Endothelial cell of umbilical vein (primary cell): ENCODE measurements around the gene NUAK1.

Experiments
- EZH2 ChIP-seq: IDR thresholded peaks from 2 replicates; pipeline ENCODE4 v1.6.1; 2012; ENCODE audit warnings: borderline replicate concordance, low read depth, mild to moderate bottlenecking, moderate library complexity, low read length, inconsistent platforms; ENCODE audit not compliant: severe bottlenecking
- POLR2A ChIP-seq: IDR thresholded peaks from 2 replicates; pipeline ENCODE4 v1.6.1; 2012; ENCODE audit warnings: low read depth, mild to moderate bottlenecking, control low read depth, low read length
- POLR2AphosphoS5 ChIP-seq: IDR thresholded peaks from 2 replicates; pipeline ENCODE4 v1.6.1; 2012; ENCODE audit warnings: low read depth, mild to moderate bottlenecking, control low read depth, low read length, moderate library complexity; ENCODE audit not compliant: insufficient read depth
- TF ChIP-seq, protein P1 (sequence below), 2 donors: IDR thresholded peaks; 1 replicate in 1 of 2; 2 replicates in 1 of 2; pipeline ENCODE4 v1.5.1; 2011; ENCODE audit warnings: low read length in 2 of 2, mild to moderate bottlenecking in 2 of 2, moderate library complexity in 2 of 2, control low read depth in 1 of 2, inconsistent platforms in 1 of 2, low read depth in 1 of 2; ENCODE audit not compliant: insufficient read depth in 1 of 2; ENCODE audit errors: extremely low read depth in 1 of 2

DNA sequence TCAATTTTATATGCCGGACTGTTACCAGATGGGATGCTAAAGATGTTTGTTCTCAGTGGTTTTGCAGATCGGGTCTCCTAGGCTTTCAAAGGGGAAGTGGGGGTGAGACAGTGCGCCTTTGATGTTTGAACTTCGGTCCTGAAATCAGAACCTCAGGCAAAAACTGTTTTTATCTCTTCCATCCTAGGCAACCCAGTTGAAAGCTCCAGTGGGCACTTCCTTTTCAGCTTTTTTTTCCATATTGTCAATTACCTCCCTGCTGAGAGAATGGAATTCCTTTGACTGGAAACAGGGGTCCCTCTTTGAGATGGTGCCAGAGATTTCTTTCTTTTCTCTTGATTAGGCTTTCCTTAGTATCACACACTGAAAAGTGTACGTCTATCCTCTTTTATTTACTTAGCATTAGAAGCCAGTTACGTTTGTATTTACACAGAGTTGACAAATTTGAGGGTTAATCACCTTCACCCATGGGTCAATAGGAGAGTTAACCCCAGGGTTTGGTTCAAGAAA is 40.0 kb downstream of the NUAK1 start:
- TF ChIP-seq EZH2 (no peak), POLR2A (no peak), POLR2AphosphoS5 (no peak)
- TF ChIP-seq, protein P1, sequence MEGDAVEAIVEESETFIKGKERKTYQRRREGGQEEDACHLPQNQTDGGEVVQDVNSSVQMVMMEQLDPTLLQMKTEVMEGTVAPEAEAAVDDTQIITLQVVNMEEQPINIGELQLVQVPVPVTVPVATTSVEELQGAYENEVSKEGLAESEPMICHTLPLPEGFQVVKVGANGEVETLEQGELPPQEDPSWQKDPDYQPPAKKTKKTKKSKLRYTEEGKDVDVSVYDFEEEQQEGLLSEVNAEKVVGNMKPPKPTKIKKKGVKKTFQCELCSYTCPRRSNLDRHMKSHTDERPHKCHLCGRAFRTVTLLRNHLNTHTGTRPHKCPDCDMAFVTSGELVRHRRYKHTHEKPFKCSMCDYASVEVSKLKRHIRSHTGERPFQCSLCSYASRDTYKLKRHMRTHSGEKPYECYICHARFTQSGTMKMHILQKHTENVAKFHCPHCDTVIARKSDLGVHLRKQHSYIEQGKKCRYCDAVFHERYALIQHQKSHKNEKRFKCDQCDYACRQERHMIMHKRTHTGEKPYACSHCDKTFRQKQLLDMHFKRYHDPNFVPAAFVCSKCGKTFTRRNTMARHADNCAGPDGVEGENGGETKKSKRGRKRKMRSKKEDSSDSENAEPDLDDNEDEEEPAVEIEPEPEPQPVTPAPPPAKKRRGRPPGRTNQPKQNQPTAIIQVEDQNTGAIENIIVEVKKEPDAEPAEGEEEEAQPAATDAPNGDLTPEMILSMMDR (IDR thresholded peaks at IDR 0.05; ENCODE audit: extremely low read depth in 1 of 2, insufficient read depth in 1 of 2, low read depth in 1 of 2, low read length in 2 of 2) = no peak
